ENCODE data around the gene NUDT14. TPM values are rescaled to one million over a fixed set of nuclear protein-coding genes. Genes with fewer than 3 reads are reported as not detected.

The NUDT14 gene
- total RNA-seq, 4 donors from 2014 or later, result 11.0 to 22.3 (median 13.2) TPM; not detected in 1

GRCh38 chr14:105158794-105159193 is 22.3 kb downstream of the NUDT14 start:
- H3K27ac ChIP-seq, result no peak overlapping the region

DNA sequence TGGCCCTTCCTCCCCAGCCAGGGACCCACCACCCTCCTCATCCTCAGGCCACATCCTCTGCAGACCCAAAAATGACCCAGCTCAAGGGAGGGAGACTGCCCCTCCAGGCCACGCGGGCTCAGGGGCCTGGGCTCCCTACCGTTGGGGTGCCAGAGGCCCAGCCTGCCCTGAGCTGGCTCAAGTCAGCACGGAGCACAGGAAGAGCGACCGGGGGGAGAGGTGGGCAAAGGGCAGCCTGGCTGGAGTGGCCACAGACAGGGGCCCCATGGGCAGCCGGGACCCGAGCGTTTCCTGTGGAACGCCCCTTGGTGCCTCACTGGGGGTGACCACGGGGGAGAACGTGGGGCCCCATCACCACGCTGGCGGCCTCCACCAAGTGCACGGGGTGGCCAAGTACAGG is 23.2 kb downstream of the NUDT14 start:
- no peak overlapping the region for H3K27ac ChIP-seq
- DNase-seq, result no peak
- H3K36me3 ChIP-seq, result no peaks in the 10 kb centered on the region
- intact Hi-C loops (cut with DNase I; ENCODE audit: low total_unique reads), result no loop called here
- H3K9me3 ChIP-seq, result no peaks in the 10 kb centered on the region
- no peak overlapping the region for H3K4me3 ChIP-seq
- no peak for TF ChIP-seq POLR2A (IDR thresholded peaks at IDR 0.05)
- TF ChIP-seq CTCF (IDR thresholded peaks at IDR 0.05), result no peak
- H3K27me3 ChIP-seq, result no peaks in the 10 kb centered on the region
- H3K4me1 ChIP-seq, result no peaks in the 10 kb centered on the region

More at GRCh38 chr14:105158794-105159193, 22.3 kb downstream of the NUDT14 start:
- Histone ChIP-seq H3K9me3 (no peaks in the 10 kb centered on the region), H3K27me3 (no peaks in the 10 kb centered on the region), H3K4me1 (no peaks in the 10 kb centered on the region), H3K4me3 (no peak overlapping the region), H3K36me3 (no peaks in the 10 kb centered on the region)
- intact Hi-C loops (cut with DNase I; ENCODE audit: low total_unique reads), result no loop called here
- DNase-seq, result no peak
- TF ChIP-seq CTCF (IDR thresholded peaks at IDR 0.05) (no peak), POLR2A (IDR thresholded peaks at IDR 0.05) (no peak)

DNA sequence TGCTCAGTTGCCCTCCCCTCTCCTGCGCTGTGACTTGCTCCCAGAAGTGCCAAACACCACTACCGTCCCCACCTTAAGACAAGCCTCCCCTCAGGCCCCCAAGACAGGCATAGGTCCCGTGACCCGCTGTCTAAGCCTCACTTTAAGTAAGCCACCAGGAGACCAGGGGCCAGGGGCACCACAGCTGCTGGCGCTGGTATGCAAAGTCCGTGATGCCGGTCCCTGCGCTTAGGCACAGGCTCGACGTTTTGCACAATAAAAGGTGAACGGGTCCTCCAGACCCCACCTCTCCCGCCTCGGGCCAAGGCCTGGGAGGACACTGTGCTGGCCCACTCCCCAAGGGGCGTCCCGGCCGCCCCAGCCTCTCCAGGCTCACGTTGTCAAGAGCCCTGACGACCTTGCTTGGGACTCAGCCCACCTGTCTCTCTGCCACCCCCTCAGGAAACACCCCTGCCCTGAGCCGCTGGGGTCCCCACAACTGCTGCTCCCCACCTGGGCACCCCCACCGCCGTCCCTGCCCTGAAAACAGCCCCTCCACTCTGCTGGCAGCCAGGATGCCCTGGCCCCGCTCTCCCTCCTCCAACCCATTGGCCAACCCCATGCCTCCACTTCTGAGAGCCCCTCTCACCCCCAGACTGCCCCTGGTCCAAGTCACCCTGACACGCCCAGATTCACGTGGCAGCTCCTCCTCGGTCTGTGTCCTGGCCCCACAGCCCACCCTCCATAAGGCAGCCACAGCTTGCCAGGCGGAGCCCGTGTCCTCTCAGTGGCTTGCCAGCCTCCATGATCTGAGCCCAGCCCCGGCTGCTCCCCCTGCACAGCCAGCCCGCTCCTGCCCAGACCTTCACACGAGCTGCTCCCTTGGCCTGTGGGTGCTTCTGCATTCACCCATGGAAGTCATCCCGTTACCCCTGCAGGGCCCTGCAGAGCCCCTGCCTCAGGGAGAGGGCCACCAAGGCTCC is 24.4 kb downstream of the NUDT14 start:
- Histone ChIP-seq H3K4me3 (no peak overlapping the region), H3K9me3 (no peaks in the 10 kb centered on the region), H3K27ac (no peak overlapping the region), H3K4me1 (no peaks in the 10 kb centered on the region), H3K36me3 (no peaks in the 10 kb centered on the region), H3K27me3 (no peaks in the 10 kb centered on the region)
- TF ChIP-seq POLR2A (IDR thresholded peaks at IDR 0.05) (no peak), CTCF (IDR thresholded peaks at IDR 0.05) (no peak)
- DNase-seq, result no peak
- intact Hi-C loops (cut with DNase I; ENCODE audit: low total_unique reads), result no loop called here

GRCh38 chr14:105155681-105156413 is 25.3 kb downstream of the NUDT14 start:
- Histone ChIP-seq H3K27ac (no peak overlapping the region), H3K36me3 (no peaks in the 10 kb centered on the region), H3K9me3 (no peaks in the 10 kb centered on the region), H3K4me1 (no peaks in the 10 kb centered on the region), H3K4me3 (no peak overlapping the region), H3K27me3 (no peaks in the 10 kb centered on the region)
- DNase-seq, result no peak
- intact Hi-C loops (cut with DNase I; ENCODE audit: low total_unique reads), result no loop called here
- no peak for TF ChIP-seq POLR2A (IDR thresholded peaks at IDR 0.05)
- no peak for TF ChIP-seq CTCF (IDR thresholded peaks at IDR 0.05)
